AG09319 (cell line): ENCODE results near the gene ARHGAP45.
"Not testable (repeated sequence)": the region's sequence is repeated elsewhere in the genome, so short reads cannot be mapped to it uniquely, and the experiment has no call there.

Experiments used
- DNase-seq: peaks from one replicate; pipeline ENCODE4 v3.0.0-alpha.2; 2010; ENCODE audit warnings: low read depth; ENCODE audit errors: extremely low read depth
- CTCF ChIP-seq: IDR thresholded peaks from 2 replicates; pipeline ENCODE4 v1.5.1; 2011; ENCODE audit warnings: low read depth, mild to moderate bottlenecking, inconsistent platforms, low read length, moderate library complexity

Gene ARHGAP45

GRCh38 chr19:1112268-1113029, 45.5 kb downstream of the ARHGAP45 start:
- no peak for TF ChIP-seq CTCF
- DNase-seq: no peak

GRCh38 chr19:1113030-1113985, 46.3 kb downstream of the ARHGAP45 start:
- peak; percentile 82 for TF ChIP-seq CTCF
- DNase-seq: peak; percentile 84

GRCh38 chr19:1113986-1114483, 47.1 kb downstream of the ARHGAP45 start:
- no peak for DNase-seq
- no peak for TF ChIP-seq CTCF

- DNase-seq: not testable (repeated sequence)
These were observed 47.8 kb downstream of the ARHGAP45 start for GRCh38 chr19:1114728-1115127.

- TF ChIP-seq CTCF: no peak
- no peak for DNase-seq
These were observed 48.9 kb downstream of the ARHGAP45 start for GRCh38 chr19:1115646-1116420.

GRCh38 chr19:1116726-1117581, 50.0 kb downstream of the ARHGAP45 start:
- no peak for TF ChIP-seq CTCF

GRCh38 chr19:1117654-1118053, 50.7 kb downstream of the ARHGAP45 start:
- no peak for DNase-seq
- no peak for TF ChIP-seq CTCF

More at GRCh38 chr19:1116726-1117581, 50.0 kb downstream of the ARHGAP45 start:
- no peak for DNase-seq
